ENCODE data around the gene RAD18. TPM values are rescaled to one million over a fixed set of nuclear protein-coding genes. Genes with fewer than 3 reads are reported as not detected.

The RAD18 gene
- total RNA-seq, 1 donor from 2014 or later, result 0.75 TPM

DNA sequence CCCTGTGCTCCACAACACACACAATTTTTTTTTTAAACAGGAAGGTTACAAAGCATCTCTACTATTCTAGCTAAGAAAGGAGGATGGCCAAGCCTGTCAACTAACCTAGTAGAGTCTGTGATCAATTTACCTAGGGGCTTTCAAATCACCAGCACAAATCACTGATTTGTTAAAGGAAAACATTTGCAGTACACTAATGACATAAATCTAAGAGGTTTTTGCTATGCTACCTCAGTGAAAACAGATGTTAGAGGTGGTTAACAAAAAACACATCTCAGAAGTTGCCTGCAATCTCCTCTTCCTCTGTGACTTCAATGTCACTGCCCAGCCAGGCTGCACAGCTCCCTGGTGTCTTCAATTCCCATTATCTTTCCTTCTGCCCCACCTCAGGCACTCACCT is 72.0 kb downstream of the RAD18 start:
- H3K4me3 ChIP-seq, result no peak overlapping the region
- H3K27ac ChIP-seq, result no peak overlapping the region
- no peaks in the 10 kb centered on the region for H3K4me1 ChIP-seq
- H3K9me3 ChIP-seq, result no peaks in the 10 kb centered on the region
- H3K36me3 ChIP-seq, result no peaks in the 10 kb centered on the region
- no peaks in the 10 kb centered on the region for H3K27me3 ChIP-seq
- intact Hi-C loops (cut with DNase I), result no loop called here
- no peak for DNase-seq (ENCODE audit: low spot score in 2 of 2)
- TF ChIP-seq, protein P1, sequence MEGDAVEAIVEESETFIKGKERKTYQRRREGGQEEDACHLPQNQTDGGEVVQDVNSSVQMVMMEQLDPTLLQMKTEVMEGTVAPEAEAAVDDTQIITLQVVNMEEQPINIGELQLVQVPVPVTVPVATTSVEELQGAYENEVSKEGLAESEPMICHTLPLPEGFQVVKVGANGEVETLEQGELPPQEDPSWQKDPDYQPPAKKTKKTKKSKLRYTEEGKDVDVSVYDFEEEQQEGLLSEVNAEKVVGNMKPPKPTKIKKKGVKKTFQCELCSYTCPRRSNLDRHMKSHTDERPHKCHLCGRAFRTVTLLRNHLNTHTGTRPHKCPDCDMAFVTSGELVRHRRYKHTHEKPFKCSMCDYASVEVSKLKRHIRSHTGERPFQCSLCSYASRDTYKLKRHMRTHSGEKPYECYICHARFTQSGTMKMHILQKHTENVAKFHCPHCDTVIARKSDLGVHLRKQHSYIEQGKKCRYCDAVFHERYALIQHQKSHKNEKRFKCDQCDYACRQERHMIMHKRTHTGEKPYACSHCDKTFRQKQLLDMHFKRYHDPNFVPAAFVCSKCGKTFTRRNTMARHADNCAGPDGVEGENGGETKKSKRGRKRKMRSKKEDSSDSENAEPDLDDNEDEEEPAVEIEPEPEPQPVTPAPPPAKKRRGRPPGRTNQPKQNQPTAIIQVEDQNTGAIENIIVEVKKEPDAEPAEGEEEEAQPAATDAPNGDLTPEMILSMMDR (IDR thresholded peaks at IDR 0.05), result no peak

DNA sequence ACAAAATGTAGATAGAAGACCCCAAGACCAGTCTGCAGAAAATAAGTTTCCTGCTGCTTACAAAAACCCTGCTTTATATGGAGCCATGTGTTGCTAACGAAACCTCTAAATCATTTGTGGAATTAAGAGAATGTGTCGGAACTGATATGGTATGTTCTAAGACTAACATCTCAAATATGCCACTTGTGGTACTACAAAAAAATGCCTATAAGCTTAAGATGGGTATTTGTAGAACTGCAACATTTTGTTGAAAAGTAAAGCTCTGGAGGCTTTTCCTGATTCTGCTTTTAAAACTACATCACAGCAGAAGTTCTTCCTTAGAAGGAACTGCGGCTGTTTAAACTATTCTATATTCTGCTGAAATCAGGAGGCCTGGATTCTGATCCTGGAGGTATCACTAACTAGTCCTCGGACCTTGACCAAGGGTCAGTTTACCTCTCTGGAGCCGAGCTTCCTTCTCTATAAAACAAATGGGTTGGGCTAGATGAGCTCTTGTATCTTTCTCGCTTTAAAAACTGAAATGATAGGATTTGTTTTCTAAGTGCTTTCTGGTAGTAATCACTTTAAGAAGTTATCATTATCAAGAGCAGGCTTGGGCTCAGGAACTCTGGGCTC is 74.9 kb downstream of the RAD18 start:
- Histone ChIP-seq H3K27me3 (no peaks in the 10 kb centered on the region), H3K9me3 (no peaks in the 10 kb centered on the region), H3K36me3 (no peaks in the 10 kb centered on the region), H3K27ac (no peak overlapping the region), H3K4me1 (no peaks in the 10 kb centered on the region), H3K4me3 (no peak overlapping the region)
- TF ChIP-seq, protein P1 (IDR thresholded peaks at IDR 0.05), result no peak
- no peak for DNase-seq (ENCODE audit: low spot score in 2 of 2)
- intact Hi-C loops (cut with DNase I), result no loop called here

DNA sequence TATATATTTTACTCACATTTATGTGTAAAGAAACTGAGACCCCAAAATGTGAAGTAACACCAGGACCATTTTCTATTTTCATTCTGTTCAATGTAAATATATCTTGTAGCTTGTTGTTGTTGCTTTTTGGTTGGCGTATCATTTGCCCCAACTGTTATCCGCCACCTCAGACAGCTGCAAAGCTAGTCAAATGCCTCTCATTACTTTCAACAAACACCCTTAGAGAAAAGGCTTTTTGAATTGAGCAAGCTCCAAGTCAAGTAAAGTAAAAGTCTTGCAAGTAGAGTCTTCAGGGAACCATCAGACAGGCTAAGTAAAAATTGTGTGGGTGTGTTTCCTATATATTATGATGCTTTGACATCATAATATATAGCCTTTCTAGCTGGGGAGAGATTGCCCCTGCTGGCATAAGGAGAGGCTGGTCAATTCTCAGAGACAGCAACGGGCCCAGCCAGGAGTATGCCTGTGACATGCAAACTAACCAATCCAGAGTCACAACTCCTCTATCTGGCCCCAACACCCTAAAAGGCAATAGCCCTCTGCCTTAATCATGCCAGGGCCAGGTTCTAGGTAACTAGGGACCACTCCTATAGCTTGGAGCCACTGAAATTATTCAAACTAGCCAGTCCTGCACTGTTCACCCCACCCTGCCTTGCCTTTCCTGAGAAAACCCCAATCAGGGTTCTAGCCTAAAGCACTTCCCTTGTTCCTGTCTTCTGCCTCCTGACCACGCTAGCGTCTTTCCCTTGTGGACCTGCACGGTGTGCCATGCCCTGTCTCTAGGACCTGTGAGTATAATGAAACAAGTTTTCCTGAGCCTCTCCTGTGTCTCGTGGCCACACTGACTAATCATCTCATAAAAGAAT is 75.6 kb downstream of the RAD18 start:
- no peaks in the 10 kb centered on the region for H3K36me3 ChIP-seq
- intact Hi-C loops (cut with DNase I), result no loop called here
- H3K27ac ChIP-seq, result no peak overlapping the region

DNA sequence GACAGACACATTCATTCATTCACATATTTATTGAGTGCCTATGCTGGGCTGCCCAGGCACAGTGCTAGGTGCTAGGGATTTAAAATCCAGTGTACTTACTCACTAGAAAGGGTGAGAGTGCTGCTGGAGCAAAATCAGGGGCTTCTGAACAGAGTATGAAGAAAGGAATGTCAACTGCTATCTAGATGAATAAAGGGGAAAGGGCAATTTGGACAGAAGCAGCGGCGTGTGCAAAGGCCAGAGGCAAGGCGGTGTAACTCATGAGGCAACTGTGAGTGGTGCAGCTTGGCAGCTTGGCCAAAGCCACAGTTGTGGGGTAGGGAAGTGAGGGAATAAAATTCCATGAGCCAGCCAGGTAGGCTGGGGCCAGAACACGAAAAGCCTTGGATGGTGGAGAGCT is 76.7 kb downstream of the RAD18 start:
- TF ChIP-seq, protein P1 (IDR thresholded peaks at IDR 0.05), result no peak
- H3K27me3 ChIP-seq, result no peaks in the 10 kb centered on the region
- no peaks in the 10 kb centered on the region for H3K4me1 ChIP-seq
- no peak for DNase-seq (ENCODE audit: low spot score in 2 of 2)
- no peak overlapping the region for H3K27ac ChIP-seq
- no peaks in the 10 kb centered on the region for H3K9me3 ChIP-seq
- no peaks in the 10 kb centered on the region for H3K36me3 ChIP-seq
- no peak overlapping the region for H3K4me3 ChIP-seq
- intact Hi-C loops (cut with DNase I), result no loop called here

More for the DNA sequence above, 75.6 kb downstream of the RAD18 start:
- H3K4me3 ChIP-seq, result no peak overlapping the region
- H3K9me3 ChIP-seq, result no peaks in the 10 kb centered on the region
- no peak for DNase-seq (ENCODE audit: low spot score in 2 of 2)
- H3K4me1 ChIP-seq, result no peaks in the 10 kb centered on the region
- TF ChIP-seq, protein P1 (IDR thresholded peaks at IDR 0.05), result no peak
- no peaks in the 10 kb centered on the region for H3K27me3 ChIP-seq

DNA sequence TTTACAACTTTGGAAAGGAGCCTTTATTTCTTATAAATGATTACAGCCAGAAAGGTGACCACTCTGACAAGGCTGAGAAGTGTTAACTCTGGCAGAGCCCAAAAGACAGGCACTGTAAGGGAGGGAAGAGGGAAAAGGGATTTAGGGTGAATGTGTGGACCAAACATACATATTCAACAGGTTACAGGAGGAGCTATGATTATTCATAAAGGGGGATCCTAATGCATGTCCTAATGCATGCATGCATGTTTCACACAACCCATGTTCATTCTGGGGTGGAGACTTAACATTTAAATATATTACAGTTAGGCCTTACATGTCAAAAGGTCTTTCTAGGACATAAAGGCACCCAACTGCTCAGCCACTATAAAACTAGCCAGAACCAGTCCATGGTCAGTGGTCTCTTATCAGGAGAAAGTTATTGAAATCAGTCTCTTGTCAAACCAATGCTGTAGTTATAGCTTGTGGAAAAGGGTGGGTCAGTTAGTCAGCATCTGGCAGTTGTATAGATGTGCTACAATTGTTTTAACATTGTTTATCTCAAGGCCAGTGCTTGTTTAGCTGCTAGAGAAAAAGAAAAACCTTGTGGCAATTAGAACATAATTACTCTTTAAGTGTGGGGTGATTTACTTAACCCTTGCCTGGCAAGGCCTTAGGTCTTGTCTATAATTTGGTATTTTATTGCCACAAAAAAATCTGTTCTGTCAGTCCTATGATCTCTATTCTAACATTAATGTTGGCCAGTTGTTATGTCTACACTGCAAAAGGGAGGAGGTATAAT is 77.5 kb downstream of the RAD18 start:
- Histone ChIP-seq H3K9me3 (no peaks in the 10 kb centered on the region), H3K27ac (no peak overlapping the region), H3K4me1 (no peaks in the 10 kb centered on the region), H3K36me3 (no peaks in the 10 kb centered on the region), H3K27me3 (no peaks in the 10 kb centered on the region), H3K4me3 (no peak overlapping the region)
- TF ChIP-seq, protein P1 (IDR thresholded peaks at IDR 0.05), result no peak
- no peak for DNase-seq (ENCODE audit: low spot score in 2 of 2)
- intact Hi-C loops (cut with DNase I), result no loop called here
